HG03469 (cell line): ENCODE measurements around the gene GPC6.
"Not testable (repeated sequence)": the region's sequence is repeated elsewhere in the genome, so short reads cannot be mapped to it uniquely, and the experiment has no call there.

Experiments used
- ATAC-seq: cut with Tn5 transposase; IDR thresholded peaks from one replicate; pipeline ENCODE4 v1.9.1; 2021; ENCODE audit warnings: mild to moderate bottlenecking, moderate library complexity, moderate number of reproducible peaks; ENCODE audit not compliant: unreplicated experiment

GPC6 gene

DNA sequence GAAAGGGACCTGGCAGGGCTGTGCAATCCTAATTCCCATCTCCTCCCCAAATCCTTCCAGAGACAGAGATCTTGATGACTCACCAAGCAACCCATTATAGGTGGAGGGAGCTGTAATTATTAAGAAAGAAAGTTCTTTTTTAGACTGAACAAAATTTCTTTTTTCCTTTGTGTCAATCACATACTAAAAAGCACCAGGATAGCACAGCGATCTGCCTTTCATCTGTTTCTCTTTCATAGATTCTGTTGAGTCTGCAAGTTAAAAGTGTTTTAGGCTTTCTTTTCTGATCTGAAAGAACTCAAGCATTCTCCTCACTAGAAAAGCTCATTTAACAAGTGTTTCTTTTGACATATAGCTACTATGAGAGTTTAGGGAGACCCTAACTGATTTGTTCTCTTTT lies 1030.1 kb downstream of the GPC6 start:
- no peak for ATAC-seq

DNA sequence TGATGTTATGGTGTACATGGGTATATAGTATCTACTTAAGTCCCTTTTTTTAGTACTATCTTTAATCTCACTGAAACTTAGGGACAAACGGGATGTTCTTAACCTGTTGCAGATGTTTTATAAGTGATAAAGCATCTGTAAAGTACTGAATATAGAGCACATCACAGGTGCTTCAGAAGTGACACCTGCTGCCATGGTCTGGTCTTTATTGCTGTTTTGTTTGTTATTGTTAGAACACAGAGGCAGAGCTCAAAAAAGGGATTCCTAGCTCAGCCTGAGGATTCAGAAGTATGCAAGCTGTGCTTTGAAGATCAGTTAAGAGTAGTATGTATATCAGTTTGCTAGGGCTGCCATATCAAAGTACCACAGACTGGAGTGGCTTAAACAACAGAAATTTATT lies 1033.4 kb downstream of the GPC6 start:
- no peak for ATAC-seq

DNA sequence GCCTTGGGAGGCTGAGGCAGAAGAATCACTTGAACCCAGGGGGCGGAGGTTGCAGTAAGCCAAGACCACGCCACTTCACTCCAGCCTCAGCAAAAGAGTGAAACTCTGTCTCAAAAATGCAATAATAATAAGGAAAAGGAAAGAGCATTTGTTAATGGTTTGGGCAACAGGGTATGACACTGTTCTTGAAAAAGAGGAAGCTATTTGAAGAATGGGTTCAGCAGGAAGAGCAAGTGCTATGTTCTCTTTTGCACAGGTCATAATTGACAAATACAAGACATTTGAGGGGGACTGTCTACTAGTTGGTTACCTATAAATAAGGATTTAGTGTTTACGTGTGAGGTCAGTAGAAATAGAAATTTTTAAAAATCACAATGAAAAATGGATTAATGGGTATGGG lies 1034.6 kb downstream of the GPC6 start:
- peak; percentile 44 for ATAC-seq

DNA sequence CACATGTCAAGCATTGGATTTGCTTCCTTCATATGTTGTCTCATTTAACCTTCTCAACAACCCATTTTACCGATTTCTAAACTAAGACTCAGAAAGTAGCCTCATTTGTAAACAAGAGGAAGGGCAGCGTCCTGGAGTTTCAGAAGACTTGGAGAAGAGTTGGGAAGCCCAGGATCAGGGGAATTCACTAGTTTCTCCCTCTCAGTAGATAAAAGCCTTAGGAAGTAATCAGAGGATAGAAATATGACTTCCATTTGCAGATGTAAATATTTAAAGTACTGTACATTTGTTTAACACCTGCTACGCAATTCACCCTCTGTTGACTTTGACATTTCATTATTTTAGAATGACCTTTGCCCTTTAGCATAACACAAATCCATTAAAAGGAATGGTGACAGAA lies 1036.4 kb downstream of the GPC6 start:
- ATAC-seq = no peak

DNA sequence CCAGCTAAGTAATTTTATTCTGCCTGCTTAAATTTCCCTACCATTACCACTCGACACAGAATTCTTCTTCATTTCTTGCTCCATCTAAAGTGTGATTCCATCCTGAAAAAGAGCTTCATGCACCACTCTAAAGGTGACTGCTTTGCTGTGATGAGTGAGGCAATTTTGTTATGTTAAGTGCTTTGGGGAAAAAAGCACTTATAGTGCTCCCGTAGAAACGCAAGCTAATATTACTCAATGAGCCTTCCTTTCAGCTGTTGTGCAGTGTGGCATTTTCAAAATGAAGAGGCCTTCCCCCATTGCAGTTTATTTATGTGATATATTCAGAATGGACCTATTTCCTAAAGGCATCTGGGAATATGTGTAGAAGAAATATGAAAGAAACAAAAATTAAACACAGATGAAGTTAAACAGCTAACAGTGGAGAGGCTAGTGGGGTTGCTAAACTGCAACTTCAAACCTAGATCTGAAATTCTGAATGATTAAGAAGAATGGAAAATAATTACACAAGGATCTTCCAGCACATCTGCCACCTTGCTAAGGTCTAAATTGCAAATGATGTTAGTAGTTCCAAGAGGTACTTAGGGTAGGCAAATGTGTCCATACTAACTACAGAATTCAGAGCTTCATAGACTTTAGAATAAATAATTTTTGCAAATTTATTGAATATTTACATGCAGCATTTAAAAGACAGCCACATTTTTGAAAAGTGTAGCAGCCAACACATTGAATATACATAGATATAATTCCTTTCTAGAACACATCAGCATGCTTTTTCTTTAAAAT lies 1041.2 kb downstream of the GPC6 start:
- ATAC-seq = no peak

DNA sequence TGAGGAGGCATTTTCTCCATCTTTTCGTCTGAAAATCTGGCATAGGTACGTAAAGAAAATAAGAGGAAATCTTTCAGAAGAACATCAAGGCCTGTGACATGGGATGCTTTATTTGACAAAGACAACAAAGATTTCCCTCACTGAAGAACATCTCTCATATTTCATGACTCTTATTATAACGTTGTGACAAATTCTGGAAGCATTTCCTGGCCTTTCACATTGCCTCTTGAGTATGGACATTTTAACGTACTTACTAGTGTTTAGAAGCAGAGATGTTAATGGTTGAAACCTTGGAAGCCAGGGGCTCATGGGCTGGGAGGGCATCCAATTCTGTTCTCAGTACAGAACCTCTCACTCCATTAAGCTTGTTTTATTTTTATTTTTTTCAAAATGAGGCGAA lies 1042.1 kb downstream of the GPC6 start:
- ATAC-seq = no peak

DNA sequence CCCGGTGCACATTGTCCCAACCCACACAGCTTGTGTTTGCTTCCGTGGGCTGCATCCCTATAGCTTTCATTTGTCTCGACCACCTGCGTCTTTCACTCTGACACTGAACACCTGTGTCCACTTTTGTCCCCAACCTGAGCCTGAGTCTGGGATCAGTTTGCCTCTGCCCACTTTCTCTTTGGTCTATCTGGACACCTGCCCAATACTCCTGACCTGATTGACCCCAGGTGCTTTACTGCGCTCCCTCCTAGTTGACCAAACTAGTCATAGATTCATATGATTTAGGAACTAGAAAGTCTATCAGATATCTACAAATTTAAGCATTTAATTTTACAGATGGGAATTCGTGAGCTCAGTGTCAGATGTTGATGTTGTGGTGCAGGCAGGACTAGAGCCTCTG lies 1043.0 kb downstream of the GPC6 start:
- ATAC-seq = no peak

DNA sequence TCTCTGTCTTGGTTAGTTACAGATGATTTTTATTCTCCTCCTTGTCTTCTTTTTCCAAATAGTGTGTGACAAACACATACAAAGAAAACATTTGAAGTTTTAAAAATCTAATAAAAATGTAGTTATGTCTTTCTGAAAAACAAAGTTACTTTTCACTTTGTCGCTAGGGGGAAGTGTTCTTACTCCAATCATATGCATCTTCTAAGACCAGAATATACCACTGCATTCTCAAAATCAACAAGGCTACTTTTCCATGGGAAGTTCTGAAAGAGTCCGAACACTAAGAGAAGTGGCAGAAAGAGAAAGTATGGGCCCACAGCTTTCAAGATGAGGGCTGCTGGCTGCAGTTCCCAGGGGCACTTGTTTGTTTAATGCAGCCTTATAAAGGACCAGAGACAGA lies 1043.9 kb downstream of the GPC6 start:
- no peak for ATAC-seq

DNA sequence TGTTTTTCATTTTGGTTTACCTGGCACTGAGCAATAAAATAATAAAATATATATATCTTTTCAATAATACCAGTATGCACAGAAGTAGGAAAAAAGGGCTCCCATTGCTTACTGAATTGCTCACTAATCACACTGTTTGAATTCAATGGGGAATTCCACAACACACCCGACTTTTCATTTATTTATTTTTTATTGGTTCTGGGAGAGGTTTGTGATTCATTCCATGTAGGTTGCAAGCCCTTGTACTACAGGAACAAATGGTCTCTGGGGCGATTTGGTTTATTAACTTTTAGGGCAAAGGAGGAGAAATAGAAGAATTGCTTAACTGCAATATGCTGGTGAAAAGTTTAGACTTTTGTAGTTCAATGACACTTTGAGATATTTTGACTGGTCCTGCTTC lies 1045.4 kb downstream of the GPC6 start:
- no peak for ATAC-seq

DNA sequence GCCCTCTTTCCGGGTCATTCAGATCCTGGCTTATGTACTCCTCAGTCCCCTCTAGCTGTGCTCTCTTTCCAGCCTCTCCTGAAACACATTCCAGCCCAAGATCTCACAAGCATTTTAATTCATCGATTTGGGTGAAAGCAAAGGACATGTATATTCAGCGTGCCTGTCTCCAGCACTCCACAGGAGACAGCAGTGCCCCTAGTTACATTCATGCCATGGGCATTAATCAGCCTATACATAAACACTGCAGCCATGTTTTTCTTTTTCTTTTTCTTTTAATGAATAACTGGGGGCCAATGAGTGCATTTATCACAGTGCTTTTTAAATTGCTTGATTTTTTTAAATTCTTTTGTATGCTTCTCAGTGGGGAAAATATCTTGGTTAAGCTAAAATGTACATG lies 1053.7 kb downstream of the GPC6 start:
- no peak for ATAC-seq

DNA sequence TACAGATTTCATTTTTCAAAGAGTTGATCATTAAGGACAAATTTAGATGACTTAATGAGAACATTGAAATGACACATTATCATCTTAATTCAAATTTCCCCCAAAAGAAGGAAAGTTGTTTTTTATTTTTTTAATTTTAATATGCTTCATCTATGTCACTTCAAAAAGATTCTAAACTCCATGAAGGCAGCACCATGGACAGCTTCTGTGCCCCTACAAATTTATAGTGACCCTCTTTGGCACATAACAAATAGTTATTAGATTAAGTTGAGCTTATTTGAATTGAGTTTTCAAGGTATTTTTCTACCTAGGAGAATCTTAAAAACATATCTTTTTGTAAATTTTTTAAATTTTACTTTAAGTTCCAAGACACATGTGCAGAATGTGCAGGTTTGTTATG lies 1054.2 kb downstream of the GPC6 start:
- no peak for ATAC-seq

DNA sequence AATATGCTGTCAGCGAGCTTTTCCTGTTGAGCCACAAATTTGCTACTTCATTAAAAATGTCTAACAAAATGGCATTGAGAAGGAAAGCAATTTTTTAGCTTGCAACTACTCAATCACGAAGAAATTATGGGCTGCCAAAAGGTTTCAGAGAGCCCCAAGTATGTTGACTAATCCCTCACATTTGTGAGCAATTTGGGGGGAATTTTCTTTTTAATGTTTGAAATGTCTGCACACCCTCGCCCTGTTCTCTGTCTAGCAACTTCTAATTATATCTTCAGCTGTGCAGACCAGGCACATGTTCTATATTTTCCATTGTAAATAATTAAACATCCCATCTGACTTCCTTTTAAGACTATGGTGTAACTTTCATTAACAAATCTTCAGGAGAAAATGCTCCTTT lies 1060.0 kb downstream of the GPC6 start:
- ATAC-seq = no peak

DNA sequence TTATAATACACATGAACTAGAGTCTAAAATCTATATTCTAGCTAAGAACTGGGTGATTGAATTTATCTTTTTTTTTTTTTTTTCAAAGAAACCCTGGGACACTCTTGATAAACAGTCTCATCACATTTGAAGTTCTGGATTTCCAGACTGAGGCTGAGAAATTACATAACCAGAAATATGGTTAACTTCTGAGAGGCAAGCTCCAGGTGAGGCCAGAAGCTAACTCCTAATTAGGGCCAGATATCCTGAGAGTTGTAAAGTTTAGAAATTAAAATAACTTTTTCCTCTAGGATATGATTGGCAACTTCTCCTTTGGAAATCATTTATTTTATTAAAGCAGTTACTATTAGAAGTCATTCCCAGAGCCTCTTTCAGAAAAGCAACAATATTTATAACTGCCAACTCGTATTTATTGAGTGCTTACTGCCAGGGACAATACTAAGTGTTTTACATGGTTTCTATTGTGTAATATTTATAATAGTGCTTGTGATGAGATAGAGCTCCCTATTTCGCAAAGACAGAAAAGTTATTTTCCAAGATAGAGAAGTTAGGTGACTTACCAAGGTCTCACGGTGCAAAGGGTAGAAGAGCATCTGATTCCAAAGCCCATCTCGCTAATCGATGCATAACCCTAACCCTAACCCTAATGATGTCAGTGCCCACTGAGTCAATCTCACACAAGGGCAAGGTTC lies 1065.2 kb downstream of the GPC6 start:
- ATAC-seq = no peak

DNA sequence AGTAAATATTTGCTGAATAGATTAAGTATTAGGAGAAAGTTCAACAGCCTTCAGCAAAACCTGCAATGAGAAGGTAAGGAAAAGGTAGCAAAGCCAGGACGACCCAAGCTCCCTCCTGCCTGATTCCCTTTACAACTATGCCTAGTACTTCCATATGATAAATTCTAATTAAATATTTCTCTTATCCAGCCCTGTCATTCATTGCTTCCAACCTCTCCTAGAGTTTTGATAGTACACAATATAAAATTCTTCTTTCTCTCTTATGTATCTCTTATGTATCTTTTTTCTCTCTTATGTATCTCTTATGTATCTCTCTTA lies 1065.7 kb downstream of the GPC6 start:
- ATAC-seq = no peak

DNA sequence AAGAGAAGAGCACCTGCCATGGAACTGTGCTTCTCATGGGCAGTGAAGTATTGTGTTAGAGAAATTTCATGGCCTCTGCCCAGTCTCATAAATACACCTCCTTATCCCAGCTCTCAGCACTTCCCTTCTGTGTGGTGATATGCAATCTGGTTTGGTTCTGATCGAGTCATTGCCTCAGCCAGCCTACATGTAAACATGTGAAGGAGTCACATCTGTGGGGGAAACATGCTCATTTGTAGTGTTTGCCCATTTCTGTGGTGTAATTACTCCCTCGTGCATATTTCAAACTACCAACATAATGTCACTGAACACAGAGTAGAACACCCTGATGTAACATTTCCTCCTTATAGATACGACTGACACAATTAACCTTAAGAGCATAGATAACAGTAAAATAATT lies 1069.9 kb downstream of the GPC6 start:
- ATAC-seq = no peak

DNA sequence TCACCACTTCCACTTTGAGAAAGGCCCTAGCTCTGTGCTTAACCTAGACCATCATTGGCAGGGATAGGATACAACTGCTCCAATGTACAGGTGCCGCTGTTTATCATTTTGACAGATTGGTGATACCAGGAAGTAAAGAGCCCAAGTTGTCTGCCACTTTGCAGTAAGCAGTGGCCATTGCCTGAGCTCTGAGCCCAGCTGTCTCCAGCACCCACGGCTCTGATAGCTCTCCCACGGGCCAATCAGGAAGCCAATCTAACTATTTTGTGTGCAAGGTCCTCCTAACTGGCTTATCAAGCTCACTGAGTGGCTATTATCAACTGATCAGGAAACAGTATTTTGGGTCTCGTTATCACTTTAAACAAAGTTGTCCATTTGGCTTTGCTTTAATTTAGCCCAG lies 1071.7 kb downstream of the GPC6 start:
- ATAC-seq = no peak

DNA sequence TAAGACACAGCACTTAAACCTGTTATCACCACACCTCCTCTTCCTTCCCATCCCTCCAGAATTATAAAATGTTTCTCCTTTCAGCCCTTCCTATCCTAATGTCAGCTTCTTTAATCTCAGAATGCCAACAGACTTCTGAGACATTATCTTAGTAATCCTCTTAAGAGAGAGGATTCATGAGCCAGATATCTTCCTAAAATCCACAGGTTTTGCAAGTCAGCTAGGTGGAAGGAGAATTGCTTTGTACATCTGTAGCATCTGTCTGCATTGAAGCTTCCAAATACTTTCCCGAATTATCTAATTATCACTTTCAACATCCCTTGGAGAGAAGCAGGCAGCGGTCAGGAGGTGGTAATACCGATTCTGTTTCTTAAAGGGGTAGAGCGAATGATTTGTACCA lies 1073.8 kb downstream of the GPC6 start:
- ATAC-seq = no peak

DNA sequence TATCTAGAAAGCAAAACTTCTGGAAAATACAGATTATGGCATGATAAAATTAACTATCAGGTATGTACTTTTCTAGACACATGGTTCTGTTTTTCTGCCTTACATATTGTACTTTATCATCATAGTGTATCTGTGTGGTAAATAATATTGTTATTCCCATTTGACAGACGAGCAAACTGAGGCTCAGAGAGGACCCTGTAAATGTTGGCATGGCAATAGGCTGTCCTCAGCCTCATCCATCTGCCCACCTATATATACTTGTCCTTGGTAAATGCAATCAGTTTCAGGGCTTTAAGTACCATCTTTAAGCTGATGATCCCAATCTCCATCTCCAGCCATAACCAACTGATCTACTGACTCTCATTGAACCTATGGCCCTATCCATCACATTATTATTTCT lies 1074.9 kb downstream of the GPC6 start:
- ATAC-seq = no peak

DNA sequence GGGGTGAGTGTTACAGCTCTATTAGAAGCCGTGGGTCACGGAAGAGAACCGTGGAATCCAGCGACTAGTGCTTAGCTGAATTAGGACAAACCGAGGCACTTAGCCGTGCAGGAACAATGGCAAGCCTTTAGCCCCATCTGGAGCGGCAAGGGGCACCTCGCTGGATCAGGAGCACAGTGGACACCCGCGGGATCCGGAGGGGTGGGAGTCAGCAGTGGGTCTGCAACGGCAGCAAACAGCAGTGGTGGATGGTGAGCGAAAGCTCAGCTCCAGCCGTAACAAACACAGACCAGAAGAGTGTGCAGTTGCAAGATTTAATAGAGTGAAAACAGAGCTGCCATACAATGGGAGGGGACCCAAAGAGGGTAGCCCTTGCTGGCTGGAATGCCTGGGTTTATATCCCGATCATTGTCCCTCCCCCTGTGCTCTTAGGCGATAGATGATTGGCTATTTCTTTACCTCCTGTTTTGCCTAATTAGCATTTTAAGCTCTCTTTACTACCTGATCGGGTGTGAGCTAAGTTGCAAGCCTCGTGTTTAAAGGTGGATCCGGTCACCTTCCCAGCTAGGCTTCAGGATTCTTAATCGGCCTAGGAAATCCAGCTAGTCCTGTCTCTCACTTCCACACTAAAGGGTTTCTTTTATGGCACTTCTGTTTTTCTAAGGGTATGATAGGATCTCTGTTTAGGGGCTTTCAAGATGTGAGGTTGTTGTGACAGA lies 1076.4 kb downstream of the GPC6 start:
- not testable (repeated sequence) for ATAC-seq

DNA sequence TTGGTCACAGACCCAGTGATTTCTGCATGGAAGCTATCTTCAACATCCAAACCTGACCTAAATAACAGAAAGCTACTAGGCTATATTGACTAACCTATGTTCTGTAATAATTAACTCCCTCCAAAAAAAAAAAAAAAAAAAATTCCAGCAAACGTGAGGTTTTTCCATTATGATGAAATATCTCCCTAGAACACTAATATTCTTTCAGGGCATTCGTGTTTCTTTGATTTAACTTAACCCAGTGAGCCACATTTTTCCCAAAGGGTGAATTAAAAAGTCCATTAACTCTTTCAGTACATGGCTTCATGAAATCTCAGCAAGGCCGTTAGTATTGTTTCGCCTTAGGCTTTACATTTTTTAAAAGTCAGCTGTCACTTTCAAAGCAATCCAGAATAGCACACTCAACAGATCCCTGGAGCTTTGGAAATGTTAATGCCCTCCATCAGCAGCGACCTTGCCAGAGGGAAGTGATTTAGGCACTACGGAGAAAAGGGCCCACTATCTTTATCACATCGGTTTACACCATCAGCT lies 1077.1 kb downstream of the GPC6 start:
- no peak for ATAC-seq

DNA sequence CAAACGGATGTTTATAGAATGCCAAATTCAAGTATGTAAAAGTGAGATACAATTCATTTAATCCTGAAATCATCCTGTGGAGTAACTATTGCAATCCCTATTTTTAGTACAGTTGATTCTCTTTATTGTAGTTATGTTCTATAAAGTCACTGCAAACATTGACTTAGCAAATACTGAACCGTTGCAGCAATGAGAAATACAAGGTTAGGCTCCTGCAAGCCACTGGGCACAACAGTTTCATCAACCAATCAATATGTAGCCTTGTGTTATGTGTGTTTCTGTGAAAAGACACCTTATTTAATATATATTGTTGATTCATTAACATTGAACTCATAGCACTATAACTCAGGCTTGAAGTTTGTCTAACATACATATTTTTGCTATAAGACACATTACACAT lies 1078.4 kb downstream of the GPC6 start:
- ATAC-seq = no peak

DNA sequence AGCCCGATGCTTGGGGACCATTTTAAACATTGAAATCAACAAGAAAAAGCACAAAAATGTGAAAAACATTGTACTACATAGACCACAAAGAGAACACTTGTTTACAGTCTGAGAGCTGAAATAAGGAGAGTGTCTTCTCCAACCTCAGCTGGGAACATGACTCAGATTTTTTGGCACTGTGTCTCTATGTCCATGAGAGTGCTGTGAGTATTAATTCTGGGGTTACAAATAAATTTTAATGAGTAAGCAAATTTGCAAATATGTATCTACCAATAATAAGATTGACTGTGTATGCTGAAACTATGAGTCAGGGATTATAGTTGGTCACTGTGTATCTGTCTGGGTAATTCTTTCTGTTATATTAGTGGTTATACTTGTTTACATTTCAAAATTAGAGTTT lies 1078.9 kb downstream of the GPC6 start:
- ATAC-seq = no peak
